Cardiac muscle cell (in vitro differentiated cells and primary cell): ENCODE measurements around the gene GALNT2. TPM values are rescaled to one million over a fixed set of nuclear protein-coding genes. Genes with fewer than 3 reads are reported as not detected.

ENCODE experiments used
- DNase-seq, 2 donors: peaks; one replicate each; pipeline versions ENCODE4 v3.0.0 to v3.0.0-alpha.2; 2010 to 2017; ENCODE audit warnings: low read depth in 1 of 2, low spot score in 1 of 2
- H3K27ac ChIP-seq: fragments of 200-600 bp; sonication (generic); 2 replicates; pipeline ENCODE4 v1.5.1; 2016
- H3K27me3 ChIP-seq: fragments of 200-600 bp; sonication (generic); 2 replicates; pipeline ENCODE4 v1.6.0; 2016; ENCODE audit warnings: control low read depth
- H3K36me3 ChIP-seq: fragments of 200-600 bp; sonication (generic); 2 replicates; pipeline ENCODE4 v1.5.1; 2016; ENCODE audit warnings: control low read depth
- H3K4me1 ChIP-seq: fragments of 200-600 bp; sonication (generic); 2 replicates; pipeline ENCODE4 v1.8.1; 2017; ENCODE audit warnings: low read depth, mild to moderate bottlenecking, mixed run types
- H3K4me3 ChIP-seq: fragments of 200-600 bp; sonication (generic); 2 replicates; pipeline ENCODE4 v1.5.1; 2016; ENCODE audit warnings: mild to moderate bottlenecking
- H3K9me3 ChIP-seq: fragments of 200-600 bp; sonication (generic); 2 replicates; pipeline ENCODE4 v1.5.1; 2017; ENCODE audit warnings: low read depth, mild to moderate bottlenecking, control low read depth
- polyA plus RNA-seq: library from polyadenylated mRNA; unstranded; fragments of >200 nt; fragmentation: Nextera tagmentation; extraction: Ambion mirVana; gene quantifications from 2 replicates; pipeline ENCODE4 v1.2.1, GENCODE V29; 2016
- total RNA-seq: library from RNA; depleted of rRNA; stranded (reverse); fragments of >200 nt; gene quantifications from 2 replicates; pipeline ENCODE4 v1.2.3, GENCODE V29; 2016
- TF ChIP-seq, protein P1 (sequence below): IDR thresholded peaks from 2 replicates; pipeline ENCODE4 v1.5.1; 2012; ENCODE audit warnings: low read depth, mild to moderate bottlenecking, low read length

Gene GALNT2
- total and polyA plus RNA-seq, 2 experiments from 2014 or later: 71.4 to 92.1 TPM

DNA sequence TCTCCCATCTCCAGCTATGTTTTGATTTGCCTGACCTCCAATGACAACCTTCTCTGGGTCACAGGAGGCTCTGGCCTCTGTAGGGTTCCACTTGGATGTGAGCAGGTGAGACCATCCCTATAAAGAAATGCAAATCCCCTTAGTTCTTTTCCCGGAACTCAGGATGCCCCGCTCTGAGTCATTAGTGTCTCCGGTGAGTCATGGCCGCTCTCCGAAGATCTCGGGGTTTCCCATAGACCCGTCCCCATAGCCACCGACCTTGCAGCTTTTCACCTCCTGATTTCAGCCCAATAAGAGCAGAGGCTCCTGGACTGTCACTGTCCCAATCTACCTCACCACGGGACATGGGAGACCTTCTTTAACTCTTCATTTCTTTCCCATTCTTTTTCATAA, 260.9 kb downstream of the GALNT2 start:
- Histone ChIP-seq H3K9me3 (no peaks in the 10 kb centered on the region), H3K27me3 (no peaks in the 10 kb centered on the region), H3K36me3 (no peaks in the 10 kb centered on the region), H3K27ac (no peak overlapping the region), H3K4me1 (no peaks in the 10 kb centered on the region), H3K4me3 (no peak overlapping the region)
- TF ChIP-seq, protein P1, sequence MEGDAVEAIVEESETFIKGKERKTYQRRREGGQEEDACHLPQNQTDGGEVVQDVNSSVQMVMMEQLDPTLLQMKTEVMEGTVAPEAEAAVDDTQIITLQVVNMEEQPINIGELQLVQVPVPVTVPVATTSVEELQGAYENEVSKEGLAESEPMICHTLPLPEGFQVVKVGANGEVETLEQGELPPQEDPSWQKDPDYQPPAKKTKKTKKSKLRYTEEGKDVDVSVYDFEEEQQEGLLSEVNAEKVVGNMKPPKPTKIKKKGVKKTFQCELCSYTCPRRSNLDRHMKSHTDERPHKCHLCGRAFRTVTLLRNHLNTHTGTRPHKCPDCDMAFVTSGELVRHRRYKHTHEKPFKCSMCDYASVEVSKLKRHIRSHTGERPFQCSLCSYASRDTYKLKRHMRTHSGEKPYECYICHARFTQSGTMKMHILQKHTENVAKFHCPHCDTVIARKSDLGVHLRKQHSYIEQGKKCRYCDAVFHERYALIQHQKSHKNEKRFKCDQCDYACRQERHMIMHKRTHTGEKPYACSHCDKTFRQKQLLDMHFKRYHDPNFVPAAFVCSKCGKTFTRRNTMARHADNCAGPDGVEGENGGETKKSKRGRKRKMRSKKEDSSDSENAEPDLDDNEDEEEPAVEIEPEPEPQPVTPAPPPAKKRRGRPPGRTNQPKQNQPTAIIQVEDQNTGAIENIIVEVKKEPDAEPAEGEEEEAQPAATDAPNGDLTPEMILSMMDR: no peak
- DNase-seq: no peak

GRCh38 chr1:230328342-230329015, 261.4 kb downstream of the GALNT2 start:
- Histone ChIP-seq H3K27ac (no peak overlapping the region), H3K9me3 (no peaks in the 10 kb centered on the region), H3K36me3 (no peaks in the 10 kb centered on the region), H3K27me3 (no peaks in the 10 kb centered on the region), H3K4me3 (no peak overlapping the region), H3K4me1 (no peaks in the 10 kb centered on the region)
- TF ChIP-seq, protein P1: no peak
- DNase-seq: no peak

GRCh38 chr1:230330157-230330556, 263.1 kb downstream of the GALNT2 start:
- Histone ChIP-seq H3K4me3 (no peak overlapping the region), H3K36me3 (no peaks in the 10 kb centered on the region), H3K9me3 (no peaks in the 10 kb centered on the region), H3K27me3 (no peaks in the 10 kb centered on the region), H3K27ac (no peak overlapping the region), H3K4me1 (no peaks in the 10 kb centered on the region)
- DNase-seq: no peak
- TF ChIP-seq, protein P1: no peak
